HL-60 (cell line): ENCODE measurements around the gene GNG7.

ENCODE experiments used
- DNase-seq, 2 experiments: peaks; one replicate each; pipeline ENCODE4 v3.0.0-alpha.2; 2010 to 2020; ENCODE audit warnings: low read depth in 1 of 2, low spot score in 1 of 2
- H3K27ac ChIP-seq: fragments of 250-450 bp; sonication (Bioruptor Pico); replicated peaks from 2 replicates; pipeline ENCODE4 v1.5.1; 2020; ENCODE audit warnings: mild to moderate bottlenecking, moderate library complexity
- H3K27me3 ChIP-seq: fragments of 250-450 bp; sonication (Bioruptor Pico); 2 replicates; pipeline ENCODE4 v1.5.1; 2021; ENCODE audit warnings: mild to moderate bottlenecking, moderate library complexity; ENCODE audit not compliant: insufficient read depth, poor library complexity, severe bottlenecking
- H3K4me3 ChIP-seq: replicated peaks from 2 replicates; pipeline ENCODE4 v1.5.1; 2011; ENCODE audit warnings: mild to moderate bottlenecking, control low read depth, low read length; ENCODE audit not compliant: insufficient read depth
- CTCF ChIP-seq: IDR thresholded peaks from one replicate; pipeline ENCODE4 v1.5.1; 2011; ENCODE audit warnings: low read length, control low read depth, inconsistent platforms; ENCODE audit not compliant: insufficient read depth
- GABPA ChIP-seq: IDR thresholded peaks from 2 replicates; pipeline ENCODE4 v1.6.1; 2012; ENCODE audit warnings: low read depth
- POLR2AphosphoS5 ChIP-seq: IDR thresholded peaks from 2 replicates; pipeline ENCODE4 v1.6.1; 2012; ENCODE audit warnings: low read depth
- REST ChIP-seq: IDR thresholded peaks from 2 replicates; pipeline ENCODE4 v1.6.1; 2012; ENCODE audit warnings: low read depth; ENCODE audit not compliant: insufficient replicate concordance
- SPI1 ChIP-seq: IDR thresholded peaks from 2 replicates; pipeline ENCODE4 v1.6.1; 2012; ENCODE audit warnings: low read depth, mild to moderate bottlenecking, borderline replicate concordance

Gene GNG7

GRCh38 chr19:2740314-2740656 lies 37.8 kb upstream of the GNG7 start:
- no peak overlapping the region for H3K27ac ChIP-seq
- H3K4me3 ChIP-seq = no peak overlapping the region
- TF ChIP-seq REST = no peak
- no peak for TF ChIP-seq GABPA
- no peak for TF ChIP-seq SPI1
- TF ChIP-seq POLR2AphosphoS5 = no peak
- no peak for TF ChIP-seq CTCF

GRCh38 chr19:2739602-2740313 lies 37.3 kb upstream of the GNG7 start, which contains the start of gene SLC39A3:
TSS of gene SLC39A3 (minus strand) at chr19:2740017. CDS start at chr19:2737257, 2,760 bp downstream.
- DNase-seq = peak; percentile 97 to 100
- TF ChIP-seq CTCF (no peak), POLR2AphosphoS5 (peak; percentile 34; the same call in 1 of the 2 replicates), REST (peak; percentile 100), GABPA (peak; percentile 97)
- Histone ChIP-seq H3K27ac (peak within 1 kb of the TSS; percentile 85), H3K27me3 (no peaks in the 10 kb centered on the region), H3K4me3 (peak within 1 kb of the TSS; percentile 72)

More at GRCh38 chr19:2740314-2740656, 37.8 kb upstream of the GNG7 start:
- H3K27me3 ChIP-seq = no peaks in the 10 kb centered on the region
- DNase-seq = no peak

GRCh38 chr19:2736550-2737190 lies 34.2 kb upstream of the GNG7 start:
- no peak for TF ChIP-seq GABPA
- TF ChIP-seq POLR2AphosphoS5 = peak; percentile 6; the same call in 1 of the 2 replicates
- no peak for TF ChIP-seq CTCF
- TF ChIP-seq SPI1 = no peak
- Histone ChIP-seq H3K27me3 (no peaks in the 10 kb centered on the region), H3K27ac (no peak overlapping the region), H3K4me3 (no peak overlapping the region)
- DNase-seq = no peak
